Epidermal melanocyte (primary cell): Measurements from ENCODE around the gene CNBD2.
"Not testable (repeated sequence)": the region's sequence is repeated elsewhere in the genome, so short reads cannot be mapped to it uniquely, and the experiment has no call there.

Experiments used
- DNase-seq: peaks from one replicate; pipeline ENCODE4 v3.0.0; 2011; ENCODE audit warnings: low spot score; ENCODE audit not compliant: insufficient read length

Gene CNBD2

GRCh38 chr20:35967979-35968640 lies at the start of gene CNBD2:
Gene CNBD2, plus strand, starts transcription at chr20:35968590. Its CDS starts 173 bp downstream, at chr20:35968763.
- DNase-seq: no peak

GRCh38 chr20:35920523-35920922 lies 47.9 kb upstream of the CNBD2 start:
- DNase-seq: no peak

- no peak for DNase-seq
These were observed 39.1 kb upstream of the CNBD2 start for GRCh38 chr20:35929301-35929700.

- no peak for DNase-seq
These were observed 34.3 kb upstream of the CNBD2 start for GRCh38 chr20:35934050-35934449.

- no peak for DNase-seq
These were observed 29.1 kb upstream of the CNBD2 start for GRCh38 chr20:35939264-35939663.

GRCh38 chr20:35941620-35942019 lies 26.8 kb upstream of the CNBD2 start:
- DNase-seq: no peak

GRCh38 chr20:35942243-35942642 lies 26.1 kb upstream of the CNBD2 start:
- DNase-seq: no peak

- no peak for DNase-seq
These were observed 20.9 kb upstream of the CNBD2 start for GRCh38 chr20:35947489-35947888.

- DNase-seq: no peak
These were observed 20.5 kb upstream of the CNBD2 start for GRCh38 chr20:35947907-35948306.

- DNase-seq: no peak
These were observed 18.3 kb upstream of the CNBD2 start for GRCh38 chr20:35950093-35950492.

- not testable (repeated sequence) for DNase-seq
These were observed 16.3 kb upstream of the CNBD2 start for GRCh38 chr20:35952080-35952479.

GRCh38 chr20:35952480-35953386 lies 15.7 kb upstream of the CNBD2 start:
- DNase-seq: no peak

- no peak for DNase-seq
These were observed 14.8 kb upstream of the CNBD2 start for GRCh38 chr20:35953387-35954199.

GRCh38 chr20:35954200-35954906 lies 14.0 kb upstream of the CNBD2 start, which contains the start of gene SCAND1:
Gene SCAND1, minus strand, starts transcription at chr20:35954502. Its CDS starts 218 bp downstream, at chr20:35954284.
- peak; percentile 96 for DNase-seq

- DNase-seq: peak; percentile 52
These were observed 13.5 kb upstream of the CNBD2 start for GRCh38 chr20:35954907-35955251.

GRCh38 chr20:35956616-35957015 lies 11.8 kb upstream of the CNBD2 start:
- DNase-seq: no peak

GRCh38 chr20:35959291-35959690 lies 9.1 kb upstream of the CNBD2 start:
- DNase-seq: not testable (repeated sequence)

GRCh38 chr20:35963878-35964277 lies 4.5 kb upstream of the CNBD2 start:
- DNase-seq: no peak

- no peak for DNase-seq
These were observed 540 bp downstream of the CNBD2 start for GRCh38 chr20:35968930-35969329.

- DNase-seq: no peak
These were observed 3.6 kb downstream of the CNBD2 start for GRCh38 chr20:35971981-35972380.

GRCh38 chr20:35972462-35972861 lies 4.1 kb downstream of the CNBD2 start:
- no peak for DNase-seq
